Hepatic stellate cell (primary cell): ENCODE data around the gene UNC119B.

Experiments
- DNase-seq: peaks from one replicate; pipeline ENCODE4 v3.0.0; 2011; ENCODE audit warnings: low spot score

UNC119B gene

GRCh38 chr12:120767071-120768024, 57.1 kb downstream of the UNC119B start:
- no peak for DNase-seq

- DNase-seq, result no peak
Observed at GRCh38 chr12:120771097-120771496, 60.8 kb downstream of the UNC119B start.
